ENCODE data around the gene VGLL4. TPM values are rescaled to one million over a fixed set of nuclear protein-coding genes. Genes with fewer than 3 reads are reported as not detected.
A peak's percentile ranks its signal among the peaks of the same experiment; 100 is the strongest.
"Not testable (repeated sequence)": the region's sequence is repeated elsewhere in the genome, so short reads cannot be mapped to it uniquely, and the experiment has no call there.

The VGLL4 gene
- polyA plus RNA-seq (2014; cell fraction: cytosol; rRNA removed): 66.3 and 66.4 TPM in 2 replicates
- polyA plus RNA-seq (2014; cell fraction: nucleus; rRNA removed): 36.2 and 37.4 TPM in 2 replicates

- DNase-seq (ENCODE audit: low spot score): peak; percentile 98
Observed at GRCh38 chr3:11643605-11644087, at the start of gene VGLL4. VGLL4 (minus strand) TSS chr3:11643915; CDS start chr3:11643518, 397 bp downstream.

GRCh38 chr3:11692532-11692813, 48.8 kb upstream of the VGLL4 start:
- no peak for DNase-seq (ENCODE audit: low spot score)

- DNase-seq (ENCODE audit: low spot score): no peak
Observed at GRCh38 chr3:11691767-11692531, 48.2 kb upstream of the VGLL4 start.

- DNase-seq (ENCODE audit: low spot score): no peak
Observed at GRCh38 chr3:11690863-11691766, 47.4 kb upstream of the VGLL4 start.

- no peak for DNase-seq (ENCODE audit: low spot score)
Observed at GRCh38 chr3:11689749-11690148, 46.0 kb upstream of the VGLL4 start.

GRCh38 chr3:11684980-11685379, 41.3 kb upstream of the VGLL4 start:
- DNase-seq (ENCODE audit: low spot score): not testable (repeated sequence)

GRCh38 chr3:11680509-11680908, 36.8 kb upstream of the VGLL4 start:
- DNase-seq (ENCODE audit: low spot score): no peak

- DNase-seq (ENCODE audit: low spot score): no peak
Observed at GRCh38 chr3:11679964-11680363, 36.2 kb upstream of the VGLL4 start.

GRCh38 chr3:11672363-11672762, 28.6 kb upstream of the VGLL4 start:
- no peak for DNase-seq (ENCODE audit: low spot score)

GRCh38 chr3:11671648-11672100, 28.0 kb upstream of the VGLL4 start:
- no peak for DNase-seq (ENCODE audit: low spot score)

GRCh38 chr3:11668243-11669235, 24.8 kb upstream of the VGLL4 start:
- peak; percentile 58 for DNase-seq (ENCODE audit: low spot score)

GRCh38 chr3:11665331-11665730, 21.6 kb upstream of the VGLL4 start:
- no peak for DNase-seq (ENCODE audit: low spot score)

GRCh38 chr3:11662392-11662990, 18.8 kb upstream of the VGLL4 start:
- no peak for DNase-seq (ENCODE audit: low spot score)

GRCh38 chr3:11661827-11662226, 18.1 kb upstream of the VGLL4 start:
- DNase-seq (ENCODE audit: low spot score): no peak

GRCh38 chr3:11661052-11661656, 17.4 kb upstream of the VGLL4 start:
- no peak for DNase-seq (ENCODE audit: low spot score)

- no peak for DNase-seq (ENCODE audit: low spot score)
Observed at GRCh38 chr3:11660242-11660641, 16.5 kb upstream of the VGLL4 start.

GRCh38 chr3:11658180-11658579, 14.5 kb upstream of the VGLL4 start:
- DNase-seq (ENCODE audit: low spot score): no peak

- peak; percentile 64 for DNase-seq (ENCODE audit: low spot score)
Observed at GRCh38 chr3:11655196-11655928, 11.6 kb upstream of the VGLL4 start.

- no peak for DNase-seq (ENCODE audit: low spot score)
Observed at GRCh38 chr3:11654166-11654565, 10.5 kb upstream of the VGLL4 start.
